ENCODE results near the gene CEMP1. TPM values are rescaled to one million over a fixed set of nuclear protein-coding genes. Genes with fewer than 3 reads are reported as not detected.

Gene CEMP1
- total RNA-seq, 1 experiment from 2014 or later, result 0.68 TPM

DNA sequence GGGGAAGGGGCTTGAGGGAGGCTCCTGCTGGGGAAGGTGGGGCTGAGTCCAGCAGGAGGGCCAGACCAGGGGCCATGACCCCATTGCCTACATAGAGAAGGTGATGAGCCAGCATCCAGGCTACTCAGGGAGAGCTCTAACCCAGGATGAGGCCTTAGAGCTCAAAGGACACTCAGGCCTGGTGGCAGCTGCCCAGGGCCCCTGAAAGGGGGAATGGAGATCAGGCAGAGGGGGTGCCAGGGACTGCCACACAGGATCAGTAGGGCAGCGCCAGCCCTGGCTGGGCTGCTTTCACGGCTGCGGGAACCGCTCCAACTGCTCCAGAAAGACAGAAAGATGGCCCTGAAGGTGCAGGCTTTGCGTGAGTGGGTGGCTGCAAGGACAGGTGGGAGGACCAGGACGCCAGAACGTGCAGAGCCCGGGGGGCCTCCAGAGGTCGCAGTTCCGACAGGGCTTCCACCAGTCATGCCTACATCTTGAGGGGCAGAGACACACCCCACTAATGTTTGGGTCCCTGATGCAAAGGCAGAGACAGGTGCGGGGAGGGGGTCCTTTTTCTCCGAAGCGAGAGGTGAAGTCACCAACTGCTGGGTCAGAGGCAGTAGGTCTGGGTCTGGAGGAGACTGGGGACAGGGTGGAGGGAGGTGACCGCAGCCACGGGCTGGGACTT lies 18.3 kb downstream of the CEMP1 start:
- Mint-ChIP-seq H3K9me3 (ENCODE audit: unreplicated experiment) (no peaks in the 10 kb centered on the region), H3K27me3 (ENCODE audit: insufficient read depth, unreplicated experiment) (no peaks in the 10 kb centered on the region), H3K4me1 (ENCODE audit: low read depth, unreplicated experiment) (peaks cover 27% of the 10 kb centered on the region), H3K36me3 (ENCODE audit: insufficient read depth, unreplicated experiment) (peaks cover 46% of the 10 kb centered on the region), H3K27ac (ENCODE audit: unreplicated experiment) (peak overlapping the region; percentile 74), H3K4me3 (ENCODE audit: unreplicated experiment) (peak overlapping the region; percentile 86)
- TF ChIP-seq CTCF (IDR thresholded peaks at IDR 0.05; ENCODE audit: insufficient read depth in 1 of 2, low read depth in 1 of 2, low read length in 1 of 2, severe bottlenecking in 1 of 2, unreplicated experiment in 1 of 2), result peak; percentile 16 to 36
- ChIA-PET CTCF (interaction anchor here (0.6 to 2.1 kb wide), 3 partner anchors 11 to 20 kb away, joined by 3 to 8 read pairs (median 8); no protein-coding TSS in a partner anchor), POLR2A (interaction anchor here (0.5 kb wide), 1 partner anchor 36 kb away, joined by 4 read pairs; no protein-coding TSS in a partner anchor)
- peak in 1 of 2 experiments; percentile 54 for DNase-seq
- Histone ChIP-seq H3K4me3 (ENCODE audit: low read depth, low read length) (peak overlapping the region; percentile 38), H3K4me1 (peaks cover 17% of the 10 kb centered on the region), H3K27me3 (replicated peaks; ENCODE audit: control insufficient read depth, insufficient read depth, low read length) (no peaks in the 10 kb centered on the region), H3K36me3 (ENCODE audit: control insufficient read depth, insufficient read depth, low read length) (peaks cover 3% of the 10 kb centered on the region), H3K9me3 (no peaks in the 10 kb centered on the region)
- BruUV-seq (replicated peaks), result TSS peak; percentile 74
- intact Hi-C loops (cut with micrococcal nuclease; ENCODE audit: unreplicated experiment), result no loop called here

GRCh38 chr16:2511996-2512734 lies 19.0 kb downstream of the CEMP1 start:
- no peak for DNase-seq
- Mint-ChIP-seq H3K27ac (ENCODE audit: unreplicated experiment) (peak overlapping the region; percentile 74), H3K4me3 (ENCODE audit: unreplicated experiment) (peak overlapping the region; percentile 86), H3K9me3 (ENCODE audit: unreplicated experiment) (no peaks in the 10 kb centered on the region), H3K4me1 (ENCODE audit: low read depth, unreplicated experiment) (peaks cover 22% of the 10 kb centered on the region), H3K27me3 (ENCODE audit: insufficient read depth, unreplicated experiment) (no peaks in the 10 kb centered on the region), H3K36me3 (ENCODE audit: insufficient read depth, unreplicated experiment) (peaks cover 39% of the 10 kb centered on the region)
- Histone ChIP-seq H3K9me3 (no peaks in the 10 kb centered on the region), H3K4me3 (ENCODE audit: low read depth, low read length) (no peak overlapping the region), H3K4me1 (peaks cover 17% of the 10 kb centered on the region), H3K36me3 (ENCODE audit: control insufficient read depth, insufficient read depth, low read length) (peaks cover 3% of the 10 kb centered on the region), H3K27me3 (replicated peaks; ENCODE audit: control insufficient read depth, insufficient read depth, low read length) (no peaks in the 10 kb centered on the region)
- TF ChIP-seq CTCF (IDR thresholded peaks at IDR 0.05; ENCODE audit: insufficient read depth in 1 of 2, low read depth in 1 of 2, low read length in 1 of 2, severe bottlenecking in 1 of 2, unreplicated experiment in 1 of 2), result no peak
- ChIA-PET CTCF (interaction anchor here (0.6 to 2.1 kb wide), 3 partner anchors 11 to 20 kb away, joined by 3 to 8 read pairs (median 8); no protein-coding TSS in a partner anchor), POLR2A (no interaction called here)
- intact Hi-C loops (cut with micrococcal nuclease; ENCODE audit: unreplicated experiment), result no loop called here
- BruUV-seq (replicated peaks), result no TSS peak

GRCh38 chr16:2511128-2511800 lies 19.9 kb downstream of the CEMP1 start:
- TF ChIP-seq CTCF (IDR thresholded peaks at IDR 0.05; ENCODE audit: insufficient read depth in 1 of 2, low read depth in 1 of 2, low read length in 1 of 2, severe bottlenecking in 1 of 2, unreplicated experiment in 1 of 2), result no peak
- DNase-seq, result no peak
- Histone ChIP-seq H3K27me3 (replicated peaks; ENCODE audit: control insufficient read depth, insufficient read depth, low read length) (no peaks in the 10 kb centered on the region), H3K36me3 (ENCODE audit: control insufficient read depth, insufficient read depth, low read length) (peaks cover under 1% of the 10 kb centered on the region; the same call in 1 of the 2 replicates), H3K4me1 (peaks cover 17% of the 10 kb centered on the region), H3K4me3 (ENCODE audit: low read depth, low read length) (no peak overlapping the region), H3K9me3 (no peaks in the 10 kb centered on the region)
- no peaks in the 10 kb centered on the region for H3K9me3 Mint-ChIP-seq (ENCODE audit: unreplicated experiment)
- H3K4me3 Mint-ChIP-seq (ENCODE audit: unreplicated experiment), result no peak overlapping the region
- ChIA-PET CTCF (interaction anchor here (2.1 kb wide), 1 partner anchor 10 kb away, joined by 8 read pairs; no protein-coding TSS in a partner anchor), POLR2A (no interaction called here)
- H3K27ac Mint-ChIP-seq (ENCODE audit: unreplicated experiment), result no peak overlapping the region
- intact Hi-C loops (cut with micrococcal nuclease; ENCODE audit: unreplicated experiment), result no loop called here
- no peaks in the 10 kb centered on the region for H3K27me3 Mint-ChIP-seq (ENCODE audit: insufficient read depth, unreplicated experiment)
- H3K36me3 Mint-ChIP-seq (ENCODE audit: insufficient read depth, unreplicated experiment), result peaks cover 30% of the 10 kb centered on the region
- H3K4me1 Mint-ChIP-seq (ENCODE audit: low read depth, unreplicated experiment), result peaks cover 13% of the 10 kb centered on the region
- BruUV-seq (replicated peaks), result no TSS peak
